NCI-H146 (cell line): ENCODE data around the gene FXYD6.

Experiments
- DNase-seq: peaks from one replicate; lab custom pipeline; 2025; lab: John Stamatoyannopoulos, UW

The FXYD6 gene

DNA sequence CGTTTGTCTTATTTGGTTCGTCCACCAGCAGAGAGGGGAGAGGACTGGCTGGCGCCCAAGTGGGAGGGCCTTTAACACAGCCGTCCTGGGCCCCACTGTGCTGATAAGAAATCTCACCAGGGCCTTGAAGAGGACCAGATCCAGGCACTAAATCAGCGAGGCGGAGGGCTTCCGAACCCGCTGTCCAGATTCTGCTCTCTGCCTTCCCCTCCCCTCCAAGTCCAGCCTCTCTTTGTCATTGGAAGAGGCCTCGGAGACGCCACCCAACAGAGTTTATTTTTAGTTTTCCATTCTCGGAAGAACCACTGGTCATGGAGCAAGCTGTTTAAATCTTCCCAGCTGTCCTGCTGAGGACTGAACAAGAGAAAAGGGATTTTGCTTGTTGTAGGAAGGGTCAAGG, 9.3 kb upstream of the FXYD6 start:
- DNase-seq = no peak

DNA sequence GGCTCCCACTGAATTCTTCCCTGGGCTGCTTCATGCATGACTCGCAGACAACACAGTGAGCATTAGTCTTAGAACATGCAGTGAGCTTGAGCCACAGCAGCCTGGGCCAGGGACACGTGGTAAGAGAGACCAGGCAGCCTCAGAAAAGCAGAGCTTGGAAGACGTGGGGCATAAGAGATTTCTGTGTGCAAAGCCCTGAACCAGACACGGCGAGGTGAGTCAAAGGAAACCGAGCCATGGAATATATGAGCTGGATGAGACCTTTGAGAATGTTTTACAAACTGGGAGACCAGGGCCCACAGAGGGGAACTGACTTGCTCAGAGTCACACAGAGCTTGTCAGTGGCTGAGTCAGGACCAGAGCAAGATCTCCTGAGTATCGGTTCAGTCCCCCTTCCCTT, 8.5 kb upstream of the FXYD6 start:
- no peak for DNase-seq

DNA sequence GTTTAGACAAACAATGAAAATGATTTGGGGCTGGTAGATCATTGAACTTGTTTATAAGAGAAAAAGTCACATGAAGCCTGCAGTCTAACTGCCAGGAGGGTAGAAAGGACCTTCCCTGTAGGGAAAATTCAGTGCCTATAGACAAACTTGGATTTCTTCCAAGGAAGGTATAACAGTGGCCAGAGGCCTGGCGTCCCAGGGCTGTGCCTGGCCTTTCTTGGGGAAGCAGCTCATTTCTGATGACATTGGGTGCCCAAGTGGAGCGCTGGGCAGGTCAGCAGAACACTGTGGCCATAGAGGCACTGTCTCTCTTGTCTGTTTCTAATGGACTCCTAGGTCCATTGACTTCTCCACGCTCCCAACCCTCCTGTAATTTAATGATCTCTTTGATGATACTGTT, 6.6 kb upstream of the FXYD6 start:
- no peak for DNase-seq

DNA sequence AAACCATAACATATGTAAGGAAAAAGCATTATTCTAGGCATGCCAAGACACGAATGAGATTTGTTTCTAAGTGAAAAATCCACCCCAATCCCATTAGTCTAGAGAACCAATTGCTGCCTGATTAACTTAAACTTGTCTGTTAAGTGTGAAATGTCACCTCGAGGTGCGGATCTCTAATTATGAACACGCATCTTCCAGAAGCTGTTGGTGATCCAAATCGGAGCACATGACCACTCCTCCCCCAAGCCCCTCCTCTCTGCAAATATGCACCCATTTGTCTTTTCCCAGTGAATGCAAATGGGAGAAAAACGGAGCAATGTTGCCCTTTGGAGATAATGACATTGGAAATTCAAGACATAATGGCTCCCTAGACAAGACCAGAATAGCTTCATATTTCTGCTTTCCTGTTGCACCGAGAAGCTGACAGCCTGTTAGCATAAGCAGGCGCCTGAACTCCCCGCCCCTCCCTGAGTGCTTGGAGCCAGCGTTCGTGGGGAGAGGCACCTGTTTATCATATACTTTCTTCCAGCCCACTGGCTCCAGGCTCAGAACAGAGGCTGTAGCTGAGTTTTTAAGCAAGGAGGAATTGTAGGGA, 6.0 kb upstream of the FXYD6 start:
- DNase-seq = peak; percentile 49

DNA sequence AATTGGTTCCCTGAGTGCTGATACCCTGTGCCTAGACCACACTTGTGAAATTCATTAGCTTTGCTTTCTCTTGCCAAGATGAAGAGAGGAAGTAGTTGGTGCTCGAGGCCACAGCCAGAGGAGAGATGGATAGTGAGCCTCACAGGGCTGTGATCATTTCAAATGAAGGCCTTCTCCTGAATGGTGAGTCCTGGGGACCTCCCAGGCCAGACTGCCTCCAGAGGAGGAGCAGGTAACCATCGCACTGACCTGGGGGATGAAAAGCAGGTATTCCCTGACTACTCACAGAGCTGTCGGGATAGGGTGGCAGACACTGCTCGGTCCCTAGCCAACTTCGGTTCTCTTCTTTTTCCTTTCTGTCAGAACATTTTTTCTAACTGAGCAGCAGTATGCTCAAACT, 4.8 kb upstream of the FXYD6 start:
- no peak for DNase-seq

- no peak for DNase-seq
Measured at GRCh38 chr11:117879516-117880480, 3.3 kb upstream of the FXYD6 start.

GRCh38 chr11:117878939-117879475, 2.5 kb upstream of the FXYD6 start:
- DNase-seq = no peak

DNA sequence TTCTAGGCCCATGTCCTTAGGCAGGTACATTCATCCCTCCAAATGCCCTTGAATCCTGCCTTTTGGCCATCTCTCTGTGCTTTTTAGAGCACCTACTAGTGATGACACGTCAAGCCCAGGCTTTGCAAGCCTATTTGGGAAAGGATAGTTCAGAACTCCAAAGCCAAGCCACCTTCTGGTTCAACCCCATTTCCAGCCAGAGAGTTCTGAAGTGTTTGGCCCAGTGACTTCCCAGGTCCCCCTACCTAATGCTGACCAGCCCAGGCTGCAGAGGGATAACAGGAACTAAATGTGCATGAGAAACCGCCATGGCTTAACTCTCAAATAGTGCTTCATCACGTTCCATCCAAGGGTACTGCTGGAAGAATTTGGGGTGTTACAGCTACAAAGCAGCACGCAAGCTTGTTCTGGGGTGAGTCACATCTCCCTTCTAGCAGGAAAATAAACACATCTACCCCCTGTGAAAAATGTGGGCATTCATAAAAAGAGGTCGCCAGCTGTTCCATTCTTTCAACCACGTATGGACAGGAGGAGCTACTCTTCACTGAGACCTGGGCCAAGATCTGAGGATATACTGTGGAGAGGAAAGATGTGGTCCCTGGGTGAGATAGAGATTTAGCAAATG, 2.0 kb upstream of the FXYD6 start:
- no peak for DNase-seq

DNA sequence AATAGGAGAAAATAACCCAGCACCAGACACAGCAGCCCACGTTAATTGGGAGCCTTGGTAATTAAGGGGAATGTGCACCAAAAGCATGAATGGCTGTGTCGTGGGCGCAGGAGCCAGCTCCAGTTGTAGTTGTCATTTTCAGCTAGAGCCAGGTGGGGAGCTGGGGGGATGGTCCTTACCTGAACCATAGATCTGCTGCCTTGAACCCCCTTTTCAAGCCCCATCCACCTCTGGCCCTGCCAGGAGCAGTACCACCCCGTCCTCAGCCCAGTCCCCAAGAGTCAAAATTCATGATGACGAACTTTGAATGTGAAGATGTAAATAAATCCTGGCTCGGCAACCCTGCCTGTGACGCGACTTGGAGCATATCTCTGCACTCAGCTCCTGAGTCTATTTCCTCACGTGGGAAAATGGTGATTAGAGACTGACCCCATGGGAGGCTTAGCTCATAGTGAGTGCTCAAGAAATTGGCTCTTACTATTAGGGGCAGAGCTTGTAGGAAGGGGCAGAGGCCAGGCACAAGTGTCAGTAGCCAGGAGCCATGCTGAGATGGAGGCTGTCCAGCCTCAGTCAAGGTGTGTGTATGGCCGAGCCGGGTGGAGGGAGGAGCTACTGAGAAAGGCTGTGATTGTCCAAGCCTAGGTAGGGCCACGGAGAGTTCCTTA, 794 bp upstream of the FXYD6 start:
- DNase-seq = peak; percentile 69

DNA sequence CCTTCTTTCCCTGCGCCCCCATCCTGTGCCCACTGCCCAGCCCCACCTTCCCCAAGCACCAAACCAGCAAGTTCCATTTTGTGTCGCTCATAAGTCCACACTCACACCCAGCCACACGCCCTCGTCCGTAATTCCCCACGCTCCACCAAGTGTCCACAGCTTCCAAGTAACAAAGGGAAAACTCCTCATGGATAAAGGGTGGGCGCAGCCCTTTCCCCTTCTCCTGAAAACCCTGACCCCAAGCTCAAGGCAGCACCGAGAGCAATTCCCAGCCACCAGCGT, 458 bp downstream of the FXYD6 start:
- DNase-seq = no peak

DNA sequence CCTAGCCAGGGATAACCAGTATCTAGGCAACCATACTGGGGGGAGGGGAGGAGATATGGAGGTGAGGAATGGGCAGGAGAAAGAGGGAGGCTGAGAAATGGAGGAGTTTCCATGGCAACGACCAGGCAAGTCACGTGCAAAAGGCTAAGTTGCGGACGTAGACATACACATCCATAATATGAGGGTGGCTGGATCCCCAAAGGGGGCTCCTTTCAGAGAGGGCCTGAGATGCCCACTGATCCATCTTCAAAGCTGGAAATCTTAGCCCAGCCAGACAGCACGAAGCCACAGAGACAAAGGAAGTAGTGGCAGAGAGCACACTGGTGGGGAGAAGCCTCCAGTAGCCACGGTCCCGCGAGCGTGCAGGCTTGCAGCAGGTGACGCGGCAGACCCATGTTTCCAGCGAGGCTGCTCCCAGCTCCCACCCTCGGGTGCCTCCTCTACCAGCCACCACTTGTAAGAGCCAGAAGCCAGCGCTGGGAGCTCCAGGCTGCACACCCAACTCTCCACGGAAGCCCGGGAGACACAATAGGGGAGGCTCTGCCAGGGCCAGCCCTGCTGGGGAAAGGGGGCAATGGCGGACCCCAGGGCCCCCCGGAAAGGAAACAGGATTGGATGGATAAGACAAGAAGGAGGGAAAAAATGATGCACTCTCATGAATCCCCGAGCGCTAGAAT, 938 bp downstream of the FXYD6 start:
- peak; percentile 64 for DNase-seq

DNA sequence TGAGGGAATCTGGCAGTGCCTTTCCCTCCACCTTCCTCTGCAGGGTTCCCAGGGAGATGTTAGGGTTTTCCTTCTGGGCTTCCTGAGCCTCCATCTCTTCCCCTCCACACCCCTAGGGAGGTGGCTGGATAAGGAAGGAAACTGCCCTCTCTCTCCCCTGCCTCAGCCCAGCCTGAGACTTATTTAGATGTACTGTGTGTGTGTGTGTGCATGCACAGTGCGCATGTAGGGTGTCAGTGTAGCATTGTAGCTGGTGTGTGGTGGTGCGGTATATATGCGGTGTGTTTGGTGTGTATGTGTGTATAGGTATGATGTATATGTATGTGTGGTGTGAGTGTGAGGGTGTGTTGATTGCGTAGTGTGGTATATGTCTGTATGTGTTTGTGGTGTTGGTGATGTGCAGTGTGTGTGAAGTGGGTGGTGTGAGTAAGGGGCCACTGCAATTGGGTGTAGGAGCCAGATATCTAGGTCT, 1.5 kb downstream of the FXYD6 start:
- DNase-seq = no peak

GRCh38 chr11:117874253-117874909, 2.1 kb downstream of the FXYD6 start:
- DNase-seq = peak; percentile 11

- DNase-seq = no peak
Measured at GRCh38 chr11:117873828-117874125, 2.7 kb downstream of the FXYD6 start.

DNA sequence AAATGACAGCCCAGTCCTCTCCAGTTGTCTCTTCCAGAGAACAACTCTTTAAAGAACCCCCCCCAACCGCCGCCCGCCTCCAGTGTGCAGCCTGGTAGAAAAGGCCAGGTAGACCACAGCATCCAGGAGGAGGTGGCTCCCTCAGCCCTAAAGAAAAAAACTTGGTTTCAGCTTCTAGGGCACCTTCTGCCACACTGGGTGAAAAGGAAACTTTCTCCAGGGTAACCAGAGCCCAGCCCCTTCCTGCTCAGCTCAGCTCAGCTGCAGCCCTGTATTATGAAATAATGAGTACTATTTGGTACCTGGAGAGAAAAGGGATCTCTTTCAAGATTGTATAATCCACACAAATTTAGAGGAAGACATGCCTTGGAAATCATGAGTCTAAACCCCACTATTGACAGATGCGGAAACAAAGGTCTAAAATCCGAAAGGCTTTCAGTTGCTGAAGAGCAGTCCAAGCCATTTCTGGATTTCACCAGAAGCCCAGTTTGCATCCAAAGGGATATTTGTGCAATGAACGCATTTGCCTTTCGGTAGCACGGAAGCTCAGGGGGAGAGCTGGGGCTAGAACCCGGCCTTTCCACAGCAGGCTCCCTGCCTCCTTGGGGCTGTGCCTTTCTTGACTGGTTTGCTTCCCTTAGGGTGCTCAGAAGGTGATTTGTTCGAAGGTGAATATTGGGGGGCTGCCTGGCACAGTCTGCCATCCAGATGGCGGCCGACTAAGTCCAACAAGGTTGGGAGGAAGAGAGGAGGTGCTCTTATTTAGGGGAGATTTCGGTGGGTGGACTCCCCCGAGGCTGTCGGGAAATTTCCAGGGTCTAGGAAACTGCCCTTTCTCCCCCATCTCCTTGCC, 3.3 kb downstream of the FXYD6 start:
- no peak for DNase-seq

GRCh38 chr11:117872420-117872961, 4.0 kb downstream of the FXYD6 start:
- DNase-seq = no peak

DNA sequence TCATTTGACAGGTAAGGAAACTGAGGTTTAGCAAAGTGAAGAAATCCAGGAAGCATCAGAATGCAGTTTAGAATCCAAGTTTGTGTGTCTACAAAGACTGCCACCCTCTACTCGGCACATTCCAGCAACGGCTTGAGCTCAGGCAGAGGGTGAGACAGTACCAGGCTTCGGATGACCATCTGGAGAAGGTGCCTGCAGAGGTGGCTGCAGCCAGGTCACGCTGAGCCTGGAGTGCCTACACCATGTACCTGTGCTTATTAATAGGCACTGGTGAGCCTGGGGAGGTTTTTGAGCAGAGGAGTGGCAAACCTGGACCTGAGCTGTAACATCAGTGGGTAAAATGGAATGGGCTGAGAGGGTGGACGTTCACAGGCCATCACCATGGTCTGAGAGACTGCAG, 4.7 kb downstream of the FXYD6 start:
- DNase-seq = no peak

- no peak for DNase-seq
Measured at GRCh38 chr11:117871160-117871559, 5.3 kb downstream of the FXYD6 start.

- peak; percentile 79 for DNase-seq
Measured at GRCh38 chr11:117870103-117870952, 6.1 kb downstream of the FXYD6 start.
